Esophagus squamous epithelium (tissue), 4 donors: ENCODE results near the gene ARHGAP12.

Experiments
- POLR2A ChIP-seq, 4 donors: fragments of 450-650 bp; IDR thresholded peaks; one replicate each; pipeline ENCODE4 v1.6.1; 2017; ENCODE audit warnings: antibody characterized with exemption in 4 of 4, mild to moderate bottlenecking in 4 of 4, moderate library complexity in 3 of 4
- TF ChIP-seq, protein P1 (sequence below), 6 experiments: fragments of 450-650 bp in 4 of 6; fragments of 200-600 bp in 2 of 6; sonication (generic) in 2 of 6; IDR thresholded peaks; one replicate each; pipeline ENCODE4 v1.5.1; 2016 to 2019; ENCODE audit warnings: antibody characterized with exemption in 6 of 6, mild to moderate bottlenecking in 4 of 6, moderate library complexity in 4 of 6

DNA sequence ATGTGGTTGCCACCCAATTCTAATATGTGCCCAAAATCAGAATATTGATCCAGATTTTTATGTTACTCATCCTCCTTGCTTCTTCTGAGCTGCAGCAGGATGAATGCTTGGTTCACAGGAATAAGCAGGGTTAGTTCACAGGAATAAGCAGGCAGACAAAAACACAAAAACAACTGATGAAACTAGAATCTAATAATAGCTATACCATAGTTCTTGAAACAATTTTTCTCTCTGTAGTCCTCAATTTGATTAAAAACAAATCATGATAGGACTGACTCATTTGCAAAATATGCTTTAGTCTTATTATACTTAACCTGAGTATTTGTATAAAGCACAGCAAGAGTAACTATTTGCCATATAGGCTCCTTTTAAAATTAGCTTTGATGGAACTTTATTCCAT lies 24.4 kb upstream of the ARHGAP12 start:
- TF ChIP-seq, protein P1, sequence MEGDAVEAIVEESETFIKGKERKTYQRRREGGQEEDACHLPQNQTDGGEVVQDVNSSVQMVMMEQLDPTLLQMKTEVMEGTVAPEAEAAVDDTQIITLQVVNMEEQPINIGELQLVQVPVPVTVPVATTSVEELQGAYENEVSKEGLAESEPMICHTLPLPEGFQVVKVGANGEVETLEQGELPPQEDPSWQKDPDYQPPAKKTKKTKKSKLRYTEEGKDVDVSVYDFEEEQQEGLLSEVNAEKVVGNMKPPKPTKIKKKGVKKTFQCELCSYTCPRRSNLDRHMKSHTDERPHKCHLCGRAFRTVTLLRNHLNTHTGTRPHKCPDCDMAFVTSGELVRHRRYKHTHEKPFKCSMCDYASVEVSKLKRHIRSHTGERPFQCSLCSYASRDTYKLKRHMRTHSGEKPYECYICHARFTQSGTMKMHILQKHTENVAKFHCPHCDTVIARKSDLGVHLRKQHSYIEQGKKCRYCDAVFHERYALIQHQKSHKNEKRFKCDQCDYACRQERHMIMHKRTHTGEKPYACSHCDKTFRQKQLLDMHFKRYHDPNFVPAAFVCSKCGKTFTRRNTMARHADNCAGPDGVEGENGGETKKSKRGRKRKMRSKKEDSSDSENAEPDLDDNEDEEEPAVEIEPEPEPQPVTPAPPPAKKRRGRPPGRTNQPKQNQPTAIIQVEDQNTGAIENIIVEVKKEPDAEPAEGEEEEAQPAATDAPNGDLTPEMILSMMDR (IDR thresholded peaks at IDR 0.05): no peak
- no peak for TF ChIP-seq POLR2A (IDR thresholded peaks at IDR 0.05)
